GM12891 (cell line): Measurements from ENCODE around the gene RFX3.
A peak's percentile ranks its signal among the peaks of the same experiment; 100 is the strongest.

Experiments used
- DNase-seq: peaks from one replicate; pipeline ENCODE4 v3.0.0; 2011; ENCODE audit warnings: low spot score; ENCODE audit not compliant: insufficient read length
- FAIRE-seq: peaks from 2 replicates; lab custom pipeline; 2011; peaks lifted over from hg19 to GRCh38; lab: Jason Lieb, UNC
- PAX5 ChIP-seq: IDR thresholded peaks from 2 replicates; pipeline ENCODE4 v1.6.1; 2011; ENCODE audit warnings: low read length, moderate library complexity, mild to moderate bottlenecking; ENCODE audit not compliant: insufficient read depth, severe bottlenecking
- POLR2A ChIP-seq: IDR thresholded peaks from 2 replicates; pipeline ENCODE4 v1.6.1; 2011; ENCODE audit warnings: low read depth, low read length, control low read depth
- POLR2AphosphoS5 ChIP-seq: IDR thresholded peaks from 2 replicates; pipeline ENCODE4 v1.6.1; 2011; ENCODE audit warnings: low read depth, low read length, control low read depth
- POU2F2 ChIP-seq: IDR thresholded peaks from 2 replicates; pipeline ENCODE4 v1.6.1; 2011; ENCODE audit warnings: low read depth, mild to moderate bottlenecking, control low read depth, low read length, moderate library complexity
- SPI1 ChIP-seq: IDR thresholded peaks from 2 replicates; pipeline ENCODE4 v1.6.1; 2011; ENCODE audit warnings: low read depth, low read length, control low read depth
- TAF1 ChIP-seq: IDR thresholded peaks from 2 replicates; pipeline ENCODE4 v1.6.1; 2011; ENCODE audit warnings: low read depth, low read length, control low read depth

Gene RFX3

GRCh38 chr9:3434594-3434993, 91.2 kb downstream of the RFX3 start:
- FAIRE-seq, result peak; percentile 72
- no peak for DNase-seq
- TF ChIP-seq POLR2AphosphoS5 (no peak), POLR2A (no peak), PAX5 (no peak), SPI1 (no peak), TAF1 (no peak), POU2F2 (no peak)

- DNase-seq (no peak), FAIRE-seq (no peak)
- TF ChIP-seq SPI1 (no peak), PAX5 (no peak), TAF1 (no peak), POLR2A (no peak), POLR2AphosphoS5 (no peak), POU2F2 (no peak)
These were observed 92.0 kb downstream of the RFX3 start for GRCh38 chr9:3433754-3434153.

DNA sequence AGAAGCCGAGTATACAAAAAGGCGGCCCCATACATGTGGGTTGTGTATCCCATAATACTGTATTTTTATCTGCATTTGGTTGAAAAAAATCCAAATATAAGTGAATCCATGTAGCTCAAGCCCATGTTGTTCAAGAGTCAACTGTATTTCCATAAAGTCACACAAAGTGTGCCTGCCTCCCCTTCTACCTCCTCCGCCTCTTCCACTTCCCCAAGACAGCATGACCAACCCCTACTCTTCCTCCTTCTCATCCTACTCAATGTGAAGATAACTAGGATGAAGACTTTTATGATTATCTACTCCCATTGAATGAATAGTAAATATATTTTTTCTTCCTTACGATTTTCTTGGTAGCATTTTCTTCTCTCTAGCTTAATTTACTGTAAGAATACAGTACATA, 92.7 kb downstream of the RFX3 start:
- TF ChIP-seq TAF1 (no peak), PAX5 (no peak), SPI1 (no peak), POU2F2 (no peak), POLR2AphosphoS5 (no peak), POLR2A (no peak)
- FAIRE-seq, result no peak

GRCh38 chr9:3431890-3432289, 93.9 kb downstream of the RFX3 start:
- FAIRE-seq, result no peak
- TF ChIP-seq SPI1 (no peak), POLR2A (no peak), PAX5 (no peak), POU2F2 (no peak), POLR2AphosphoS5 (no peak), TAF1 (no peak)
- DNase-seq, result no peak

More for the DNA sequence above, 92.7 kb downstream of the RFX3 start:
- no peak for DNase-seq

DNA sequence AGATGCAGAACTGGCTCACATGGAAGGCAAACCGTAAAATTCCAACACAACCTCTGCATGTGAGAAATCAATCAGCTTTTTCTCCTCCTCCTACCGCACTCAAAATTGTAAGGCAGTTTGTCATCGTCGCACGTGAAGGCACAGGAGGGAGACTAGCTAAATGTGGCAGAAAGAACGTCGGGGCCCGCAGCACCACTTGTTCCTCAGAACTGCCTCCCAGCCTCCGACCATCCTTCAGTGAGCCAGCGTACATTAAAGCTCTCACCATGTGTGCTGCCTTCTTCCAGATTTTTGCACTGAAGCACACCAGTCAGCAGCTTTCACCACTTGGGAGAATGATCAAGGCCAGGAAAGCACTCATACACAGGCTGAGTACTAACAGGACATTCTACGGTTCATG, 105.9 kb downstream of the RFX3 start:
- FAIRE-seq, result no peak
- no peak for DNase-seq
- TF ChIP-seq PAX5, result no peak
- no peak for TF ChIP-seq POLR2AphosphoS5
- TF ChIP-seq POU2F2, result no peak
- no peak for TF ChIP-seq TAF1
- no peak for TF ChIP-seq SPI1

DNA sequence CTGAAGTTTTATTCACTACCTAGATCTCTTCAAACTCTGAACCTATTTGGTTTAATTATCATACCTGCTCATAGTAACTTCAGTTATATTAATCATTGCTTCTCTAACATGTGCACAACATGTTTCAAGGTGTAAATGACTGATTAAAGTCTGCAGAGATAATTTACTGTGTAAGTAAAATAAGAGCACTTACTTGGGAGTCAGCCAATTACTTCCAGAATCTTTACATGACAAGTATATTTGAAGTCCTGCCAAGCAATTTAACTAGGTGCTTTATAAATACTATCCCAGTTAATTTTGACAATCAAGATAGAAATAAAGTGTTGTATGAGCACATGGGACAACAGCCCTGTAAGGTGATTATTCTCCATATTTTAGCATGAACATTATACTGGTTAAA, 109.9 kb downstream of the RFX3 start:
- DNase-seq, result no peak
- TF ChIP-seq POU2F2 (no peak), POLR2AphosphoS5 (no peak), TAF1 (no peak), POLR2A (no peak), SPI1 (no peak), PAX5 (no peak)
- FAIRE-seq, result no peak

DNA sequence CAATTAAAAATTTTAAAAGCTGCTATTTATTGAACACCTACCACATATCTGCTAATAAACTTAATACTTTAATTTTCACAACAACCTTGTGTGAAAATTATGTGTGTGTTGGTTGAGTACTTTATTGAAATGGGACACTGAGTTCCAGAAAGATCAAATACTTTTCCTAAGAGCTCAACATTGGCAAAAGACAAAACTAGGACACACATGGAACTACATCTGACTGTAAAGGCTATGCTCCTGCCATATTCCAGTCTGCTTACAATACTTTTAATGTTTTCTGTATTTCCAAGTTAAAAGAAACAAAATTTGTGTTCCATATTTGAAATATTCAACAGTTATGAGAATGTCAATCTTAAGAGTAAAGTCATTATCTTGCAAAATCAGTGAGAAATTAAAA, 111.8 kb downstream of the RFX3 start:
- no peak for TF ChIP-seq PAX5
- no peak for TF ChIP-seq POLR2A
- no peak for TF ChIP-seq SPI1
- no peak for TF ChIP-seq TAF1
- no peak for TF ChIP-seq POU2F2
- TF ChIP-seq POLR2AphosphoS5, result no peak
- DNase-seq (no peak), FAIRE-seq (peak; percentile 31)

DNA sequence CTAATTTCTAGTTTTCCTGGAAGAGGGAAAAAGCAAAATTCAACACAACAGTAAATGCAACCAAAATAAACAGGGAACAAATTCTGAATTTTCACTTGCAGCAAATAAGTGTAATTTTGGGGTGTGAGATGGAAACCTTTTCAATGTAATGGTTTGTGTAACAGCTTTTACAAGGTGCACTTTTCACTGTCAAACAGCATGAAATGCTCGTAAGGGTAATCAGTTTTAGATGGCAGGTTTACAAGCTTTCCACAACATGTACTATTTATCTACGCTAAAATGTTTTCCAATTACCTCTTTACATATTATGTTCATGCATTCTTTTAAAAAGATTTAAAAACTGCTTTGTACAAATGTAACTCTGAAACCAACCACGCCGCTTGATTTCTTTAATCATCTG, 115.3 kb downstream of the RFX3 start:
- DNase-seq (no peak), FAIRE-seq (no peak)
- TF ChIP-seq PAX5 (no peak), SPI1 (no peak), POU2F2 (no peak), POLR2AphosphoS5 (no peak), POLR2A (no peak)

DNA sequence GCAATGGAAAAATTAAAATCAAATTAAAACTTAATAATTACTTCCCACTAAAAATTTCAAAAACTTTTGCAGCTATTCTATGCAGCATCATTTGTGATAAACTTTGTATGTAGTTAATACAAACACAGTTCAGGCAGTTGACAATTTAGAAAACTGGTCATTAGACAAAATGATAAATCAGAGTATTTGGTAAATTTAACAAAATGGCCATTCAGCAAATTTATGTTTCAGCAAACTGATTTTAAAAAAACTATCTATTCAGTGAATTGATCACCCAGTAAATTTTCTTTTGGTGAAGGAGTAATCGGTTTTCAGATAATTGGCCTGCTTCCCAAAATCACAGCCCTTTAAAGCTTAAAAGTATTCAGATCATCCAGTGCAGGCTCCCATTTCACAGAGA, 116.3 kb downstream of the RFX3 start:
- FAIRE-seq, result no peak

GRCh38 chr9:3403315-3403714, 122.5 kb downstream of the RFX3 start:
- FAIRE-seq (no peak), DNase-seq (no peak)
- TF ChIP-seq POLR2A, result no peak
- TF ChIP-seq POU2F2, result no peak
- TF ChIP-seq SPI1, result no peak
- no peak for TF ChIP-seq PAX5
- no peak for TF ChIP-seq POLR2AphosphoS5
- no peak for TF ChIP-seq TAF1

More for the DNA sequence above, 116.3 kb downstream of the RFX3 start:
- no peak for TF ChIP-seq PAX5
- no peak for TF ChIP-seq TAF1
- no peak for TF ChIP-seq POLR2A
- no peak for TF ChIP-seq POU2F2
- TF ChIP-seq POLR2AphosphoS5, result no peak
- TF ChIP-seq SPI1, result no peak
- no peak for DNase-seq
